ENCODE data around the gene ZNF423. TPM values are rescaled to one million over a fixed set of nuclear protein-coding genes. Genes with fewer than 3 reads are reported as not detected.

ZNF423 gene
- total and polyA plus RNA-seq, 9 of the 15 experiments (the other 6 are each of a cell fraction or from before 2014, with no cell fraction given) = not detected

- BruUV-seq (replicated peaks) = no TSS peak
- intact Hi-C loops (cut with micrococcal nuclease) = no loop called here
- H3K9me1 ChIP-seq (ENCODE audit: control insufficient read depth, insufficient read depth, low read length) = no peaks in the 10 kb centered on the region
- TF ChIP-seq TOE1 (IDR thresholded peaks at IDR 0.05; ENCODE audit: borderline replicate concordance) (no peak), TOE1 (CRISPR knock-in tag; IDR thresholded peaks at IDR 0.05; ENCODE audit: borderline replicate concordance, low read depth) (no peak), ZNF324 (CRISPR knock-in tag; IDR thresholded peaks at IDR 0.05) (no peak), BDP1 (IDR thresholded peaks at IDR 0.05; ENCODE audit: insufficient read depth, insufficient read length) (no peak), FOXK2 (conservative IDR thresholded peaks at IDR 0.05 in 1 of 2, IDR thresholded peaks at IDR 0.05 in 1 of 2; ENCODE audit: low read depth in 2 of 2) (no peak), GABPB1 (CRISPR knock-in tag; IDR thresholded peaks at IDR 0.05) (no peak), HES1 (IDR thresholded peaks at IDR 0.05; ENCODE audit: low read depth) (no peak)
- FAIRE-seq (no peak), ATAC-seq (no peak), DNase-seq (ENCODE audit: extremely low read depth in 1 of 4, low spot score in 3 of 4) (no peak)
- H3K27me3 ChIP-seq (ENCODE audit: control insufficient read depth in 2 of 2, insufficient read depth in 2 of 2, low read length in 2 of 2) = peaks cover 19 to 43% of the 10 kb centered on the region in 2 experiments; a peak in 4 of 5 replicates
- WGBS (ENCODE audit: insufficient coverage, low coverage, missing lambda C conversion rate) = 0% methylated on average over 5 of the region's 5 CpGs
- H4K20me1 ChIP-seq (replicated peaks; ENCODE audit: control insufficient read depth, insufficient read depth, low read length) = peaks cover 5% of the 10 kb centered on the region
- in situ Hi-C loops (cut with MboI) = no loop called here
- no peak overlapping the region for H2AFZ ChIP-seq (ENCODE audit: low read depth, low read length)
- H3K4me2 ChIP-seq (ENCODE audit: insufficient read depth, low read length) = no peak overlapping the region
- CTCF ChIA-PET (ENCODE audit: low intra/inter-chr PET ratio) = no interaction called here
- no peak overlapping the region for H3K4me3 ChIP-seq
- H3K27ac ChIP-seq (ENCODE audit: extremely low read depth, low read depth, low read length) = no peak overlapping the region
- no peaks in the 10 kb centered on the region for H3K4me1 ChIP-seq (replicated peaks in 1 of 2; ENCODE audit: control insufficient read depth in 2 of 2, insufficient read depth in 2 of 2, low read length in 2 of 2)
- POLR2A ChIA-PET = no interaction called here
- H3K9me3 ChIP-seq (replicated peaks; ENCODE audit: control insufficient read depth, insufficient read depth, low read depth, low read length) = no peaks in the 10 kb centered on the region
- no peaks in the 10 kb centered on the region for H3K36me3 ChIP-seq (ENCODE audit: control insufficient read depth, insufficient read depth, low read length)
- H3K9ac ChIP-seq (ENCODE audit: insufficient read depth in 1 of 2, low read depth in 2 of 2, low read length in 2 of 2) = no peak overlapping the region
- H3K79me2 ChIP-seq (ENCODE audit: control insufficient read depth, insufficient read depth, low read length) = no peaks in the 10 kb centered on the region
Observed at GRCh38 chr16:49442805-49443204, 413.1 kb downstream of the ZNF423 start.
